Measurements from ENCODE around the gene SLC35A5.

- TF ChIP-seq EZH2 (IDR thresholded peaks at IDR 0.05; ENCODE audit: borderline replicate concordance, low read length) (no peak), CTCF (conservative IDR thresholded peaks at IDR 0.05 in 1 of 2, IDR thresholded peaks at IDR 0.05 in 1 of 2; ENCODE audit: extremely low read depth in 1 of 2, insufficient read depth in 1 of 2, low read depth in 1 of 2, low read length in 2 of 2) (no peak)
These were observed 3.1 kb downstream of the SLC35A5 start for GRCh38 chr3:112564940-112565305.
